ENCODE data around the gene ECE1.

The ECE1 gene

GRCh38 chr1:21237446-21238088 lies 52.7 kb downstream of the ECE1 start:
- H3K9me3 ChIP-seq (ENCODE audit: control extremely low read depth in 1 of 5, control insufficient read depth in 4 of 5, insufficient read depth in 2 of 5, low read depth in 1 of 5, low read length in 4 of 5) = no peaks in the 10 kb centered on the region
- 96% methylated on average over 10 of the region's 12 CpGs for WGBS (ENCODE audit: insufficient coverage)
- H3K4me1 ChIP-seq (ENCODE audit: control extremely low read depth in 1 of 4, control insufficient read depth in 4 of 4, insufficient read depth in 4 of 4, low read length in 3 of 4) = peaks cover 0 to 6% (median 3%) of the 10 kb centered on the region in 4 experiments
- no peak overlapping the region for H3K4me3 ChIP-seq (ENCODE audit: control insufficient read depth in 1 of 7, extremely low read depth in 1 of 7, insufficient read depth in 4 of 7, low read depth in 2 of 7, low read length in 6 of 7)
- ChIA-PET CTCF (interaction anchor here (0.9 to 1.6 kb wide), 6 partner anchors 11 to 131 kb away, joined by 3 to 9 read pairs (median 4); no protein-coding TSS in a partner anchor), POLR2A (no interaction called here)
- no peak overlapping the region for H3K27ac ChIP-seq (ENCODE audit: insufficient read depth in 1 of 2, low read depth in 1 of 2, low read length in 2 of 2, poor library complexity in 1 of 2, severe bottlenecking in 2 of 2)
- no peaks in the 10 kb centered on the region for H3K27me3 ChIP-seq (replicated peaks in 2 of 5; ENCODE audit: control insufficient read depth in 4 of 5, insufficient read depth in 5 of 5, low read length in 4 of 5)
- no peak for DNase-seq
- H3K36me3 ChIP-seq (ENCODE audit: control insufficient read depth in 4 of 4, insufficient read depth in 4 of 4, low read length in 3 of 4) = peaks cover 0 to 2% (median 0%) of the 10 kb centered on the region in 4 experiments

GRCh38 chr1:21236178-21236577 lies 54.1 kb downstream of the ECE1 start:
- no peaks in the 10 kb centered on the region for H3K9me3 ChIP-seq (ENCODE audit: control extremely low read depth in 1 of 5, control insufficient read depth in 4 of 5, insufficient read depth in 2 of 5, low read depth in 1 of 5, low read length in 4 of 5)
- POLR2A ChIA-PET = no interaction called here
- CTCF ChIA-PET = interaction anchor here (5.4 kb wide), 1 partner anchor 131 kb away, joined by 123 read pairs; no protein-coding TSS in a partner anchor
- DNase-seq = no peak
- over 99% methylated on average over 21 of the region's 25 CpGs for WGBS (ENCODE audit: insufficient coverage)
- peaks cover 0 to 6% (median 3%) of the 10 kb centered on the region in 4 experiments for H3K4me1 ChIP-seq (ENCODE audit: control extremely low read depth in 1 of 4, control insufficient read depth in 4 of 4, insufficient read depth in 4 of 4, low read length in 3 of 4)
- no peaks in the 10 kb centered on the region for H3K27me3 ChIP-seq (replicated peaks in 2 of 5; ENCODE audit: control insufficient read depth in 4 of 5, insufficient read depth in 5 of 5, low read length in 4 of 5)
- H3K36me3 ChIP-seq (ENCODE audit: control insufficient read depth in 4 of 4, insufficient read depth in 4 of 4, low read length in 3 of 4) = peaks cover 0 to 2% (median 0%) of the 10 kb centered on the region in 4 experiments
- H3K27ac ChIP-seq (ENCODE audit: insufficient read depth in 1 of 2, low read depth in 1 of 2, low read length in 2 of 2, poor library complexity in 1 of 2, severe bottlenecking in 2 of 2) = no peak overlapping the region
- H3K4me3 ChIP-seq (ENCODE audit: control insufficient read depth in 1 of 7, extremely low read depth in 1 of 7, insufficient read depth in 4 of 7, low read depth in 2 of 7, low read length in 6 of 7) = no peak overlapping the region

GRCh38 chr1:21234779-21235178 lies 55.5 kb downstream of the ECE1 start:
- peaks cover 0 to 6% (median 3%) of the 10 kb centered on the region in 4 experiments for H3K4me1 ChIP-seq (ENCODE audit: control extremely low read depth in 1 of 4, control insufficient read depth in 4 of 4, insufficient read depth in 4 of 4, low read length in 3 of 4)
- H3K9me3 ChIP-seq (ENCODE audit: control extremely low read depth in 1 of 5, control insufficient read depth in 4 of 5, insufficient read depth in 2 of 5, low read depth in 1 of 5, low read length in 4 of 5) = no peaks in the 10 kb centered on the region
- no peaks in the 10 kb centered on the region for H3K27me3 ChIP-seq (replicated peaks in 2 of 5; ENCODE audit: control insufficient read depth in 4 of 5, insufficient read depth in 5 of 5, low read length in 4 of 5)
- no peak overlapping the region for H3K27ac ChIP-seq (ENCODE audit: insufficient read depth in 1 of 2, low read depth in 1 of 2, low read length in 2 of 2, poor library complexity in 1 of 2, severe bottlenecking in 2 of 2)
- DNase-seq = no peak
- peaks cover 0 to 2% (median 0%) of the 10 kb centered on the region in 4 experiments for H3K36me3 ChIP-seq (ENCODE audit: control insufficient read depth in 4 of 4, insufficient read depth in 4 of 4, low read length in 3 of 4)
- WGBS (ENCODE audit: insufficient coverage) = 94% methylated on average over 3 of the region's 4 CpGs
- H3K4me3 ChIP-seq (ENCODE audit: control insufficient read depth in 1 of 7, extremely low read depth in 1 of 7, insufficient read depth in 4 of 7, low read depth in 2 of 7, low read length in 6 of 7) = no peak overlapping the region
- ChIA-PET POLR2A (no interaction called here), CTCF (interaction anchor here (1.2 to 5.4 kb wide), 7 partner anchors 10 to 132 kb away, joined by 3 to 123 read pairs (median 22); no protein-coding TSS in a partner anchor)

- Histone ChIP-seq H3K4me3 (ENCODE audit: control insufficient read depth in 1 of 7, extremely low read depth in 1 of 7, insufficient read depth in 4 of 7, low read depth in 2 of 7, low read length in 6 of 7) (no peak overlapping the region), H3K27me3 (replicated peaks in 2 of 5; ENCODE audit: control insufficient read depth in 4 of 5, insufficient read depth in 5 of 5, low read length in 4 of 5) (no peaks in the 10 kb centered on the region), H3K27ac (ENCODE audit: insufficient read depth in 1 of 2, low read depth in 1 of 2, low read length in 2 of 2, poor library complexity in 1 of 2, severe bottlenecking in 2 of 2) (no peak overlapping the region), H3K9me3 (ENCODE audit: control extremely low read depth in 1 of 5, control insufficient read depth in 4 of 5, insufficient read depth in 2 of 5, low read depth in 1 of 5, low read length in 4 of 5) (no peaks in the 10 kb centered on the region), H3K36me3 (ENCODE audit: control insufficient read depth in 4 of 4, insufficient read depth in 4 of 4, low read length in 3 of 4) (peaks cover 0 to 2% (median 0%) of the 10 kb centered on the region in 4 experiments), H3K4me1 (ENCODE audit: control extremely low read depth in 1 of 4, control insufficient read depth in 4 of 4, insufficient read depth in 4 of 4, low read length in 3 of 4) (peaks cover 0 to 6% (median 3%) of the 10 kb centered on the region in 4 experiments)
- ChIA-PET POLR2A (interaction anchor here (0.7 to 0.8 kb wide), 2 partner anchors 133 to 267 kb away, joined by 3 read pairs; no protein-coding TSS in a partner anchor), CTCF (interaction anchor here (0.6 to 5.4 kb wide), 23 partner anchors 8 to 403 kb away, joined by 3 to 123 read pairs (median 4); no protein-coding TSS in a partner anchor)
- peak in 2 of 3 donors; percentile 64 to 74 for DNase-seq
- WGBS (ENCODE audit: insufficient coverage) = 28% methylated on average over 8 of the region's 8 CpGs
Measured at GRCh38 chr1:21233490-21233889, 56.8 kb downstream of the ECE1 start.

- 83% methylated on average over 2 of the region's 3 CpGs for WGBS (ENCODE audit: insufficient coverage)
- DNase-seq = peak; percentile 36 to 60 (median 50)
- peaks cover 0 to 2% (median 0%) of the 10 kb centered on the region in 4 experiments for H3K36me3 ChIP-seq (ENCODE audit: control insufficient read depth in 4 of 4, insufficient read depth in 4 of 4, low read length in 3 of 4)
- H3K27me3 ChIP-seq (replicated peaks in 2 of 5; ENCODE audit: control insufficient read depth in 4 of 5, insufficient read depth in 5 of 5, low read length in 4 of 5) = no peaks in the 10 kb centered on the region
- POLR2A ChIA-PET = interaction anchor here (0.6 kb wide), 1 partner anchor 21 kb away, joined by 3 read pairs; no protein-coding TSS in a partner anchor
- no peak overlapping the region for H3K27ac ChIP-seq (ENCODE audit: insufficient read depth in 1 of 2, low read depth in 1 of 2, low read length in 2 of 2, poor library complexity in 1 of 2, severe bottlenecking in 2 of 2)
- no peaks in the 10 kb centered on the region for H3K9me3 ChIP-seq (ENCODE audit: control extremely low read depth in 1 of 5, control insufficient read depth in 4 of 5, insufficient read depth in 2 of 5, low read depth in 1 of 5, low read length in 4 of 5)
- peaks cover 0 to 6% (median 3%) of the 10 kb centered on the region in 4 experiments for H3K4me1 ChIP-seq (ENCODE audit: control extremely low read depth in 1 of 4, control insufficient read depth in 4 of 4, insufficient read depth in 4 of 4, low read length in 3 of 4)
- CTCF ChIA-PET = interaction anchor here (0.8 to 5.4 kb wide), 22 partner anchors 9 to 418 kb away, joined by 3 to 123 read pairs (median 6); no protein-coding TSS in a partner anchor
- H3K4me3 ChIP-seq (ENCODE audit: control insufficient read depth in 1 of 7, extremely low read depth in 1 of 7, insufficient read depth in 4 of 7, low read depth in 2 of 7, low read length in 6 of 7) = no peak overlapping the region
Measured at GRCh38 chr1:21232044-21232443, 58.2 kb downstream of the ECE1 start.

- H3K9me3 ChIP-seq (ENCODE audit: control extremely low read depth in 1 of 5, control insufficient read depth in 4 of 5, insufficient read depth in 2 of 5, low read depth in 1 of 5, low read length in 4 of 5) = no peaks in the 10 kb centered on the region
- H3K4me1 ChIP-seq (ENCODE audit: control extremely low read depth in 1 of 4, control insufficient read depth in 4 of 4, insufficient read depth in 4 of 4, low read length in 3 of 4) = peaks cover 0 to 6% (median 3%) of the 10 kb centered on the region in 4 experiments
- POLR2A ChIA-PET = no interaction called here
- DNase-seq = no peak
- 100% methylated on average over 2 of the region's 4 CpGs for WGBS (ENCODE audit: insufficient coverage)
- H3K27me3 ChIP-seq (replicated peaks in 2 of 5; ENCODE audit: control insufficient read depth in 4 of 5, insufficient read depth in 5 of 5, low read length in 4 of 5) = no peaks in the 10 kb centered on the region
- no peak overlapping the region for H3K27ac ChIP-seq (ENCODE audit: insufficient read depth in 1 of 2, low read depth in 1 of 2, low read length in 2 of 2, poor library complexity in 1 of 2, severe bottlenecking in 2 of 2)
- no peak overlapping the region for H3K4me3 ChIP-seq (ENCODE audit: control insufficient read depth in 1 of 7, extremely low read depth in 1 of 7, insufficient read depth in 4 of 7, low read depth in 2 of 7, low read length in 6 of 7)
- H3K36me3 ChIP-seq (ENCODE audit: control insufficient read depth in 4 of 4, insufficient read depth in 4 of 4, low read length in 3 of 4) = peaks cover 0 to 2% (median 0%) of the 10 kb centered on the region in 4 experiments
- CTCF ChIA-PET = interaction anchor here (1.2 kb wide), 1 partner anchor 139 kb away, joined by 3 read pairs; no protein-coding TSS in a partner anchor
Measured at GRCh38 chr1:21229246-21230000, 60.8 kb downstream of the ECE1 start.
